HG03060 (cell line): Measurements from ENCODE around the gene GRIN1.

ENCODE experiments used
- ATAC-seq: cut with Tn5 transposase; IDR thresholded peaks from one replicate; pipeline ENCODE4 v1.9.1; 2021; ENCODE audit warnings: low read depth, moderate number of reproducible peaks; ENCODE audit not compliant: unreplicated experiment

GRIN1 gene

DNA sequence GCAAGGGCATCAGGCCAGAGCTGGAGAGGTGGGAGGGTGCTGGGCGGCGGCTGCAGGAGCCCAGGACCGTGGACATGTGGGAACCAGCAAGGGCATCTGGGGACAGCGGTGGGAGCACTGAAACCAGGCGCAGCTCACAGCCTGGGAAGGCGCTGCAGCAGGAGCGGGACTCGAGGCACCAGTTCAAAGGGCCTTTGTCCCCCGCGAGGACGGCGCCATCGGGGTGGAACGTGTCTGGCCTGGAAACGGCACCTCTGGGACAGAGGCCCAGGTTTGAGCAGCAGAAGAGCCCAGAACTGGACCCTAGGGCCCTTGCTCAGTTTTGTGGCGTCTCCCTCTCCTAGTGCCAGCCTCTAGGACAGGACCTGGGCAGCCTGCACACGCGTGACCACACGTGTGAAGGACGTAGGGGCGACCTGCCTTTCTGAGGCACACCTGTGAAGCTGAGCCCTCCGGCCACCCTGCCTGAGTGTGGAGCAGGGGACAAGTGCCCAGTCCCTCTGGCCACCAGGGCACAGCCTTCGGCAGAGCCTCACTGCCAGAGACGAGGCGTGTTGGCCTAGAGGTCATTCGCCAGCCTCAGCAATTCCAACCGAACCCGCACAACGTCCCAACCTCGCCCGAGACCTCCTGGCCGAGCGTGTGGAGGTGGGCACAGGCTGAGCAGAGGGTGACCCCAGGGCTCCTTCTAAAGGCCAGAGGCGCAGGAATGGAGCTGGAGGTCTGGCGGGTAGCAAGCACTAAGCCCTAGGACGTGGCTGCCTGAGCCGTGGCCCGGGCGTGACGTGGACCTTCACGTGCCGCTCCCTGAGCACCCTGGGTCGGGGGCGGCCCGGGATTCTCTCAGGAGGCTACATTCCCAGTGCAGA, 35.1 kb downstream of the GRIN1 start:
- ATAC-seq = no peak

DNA sequence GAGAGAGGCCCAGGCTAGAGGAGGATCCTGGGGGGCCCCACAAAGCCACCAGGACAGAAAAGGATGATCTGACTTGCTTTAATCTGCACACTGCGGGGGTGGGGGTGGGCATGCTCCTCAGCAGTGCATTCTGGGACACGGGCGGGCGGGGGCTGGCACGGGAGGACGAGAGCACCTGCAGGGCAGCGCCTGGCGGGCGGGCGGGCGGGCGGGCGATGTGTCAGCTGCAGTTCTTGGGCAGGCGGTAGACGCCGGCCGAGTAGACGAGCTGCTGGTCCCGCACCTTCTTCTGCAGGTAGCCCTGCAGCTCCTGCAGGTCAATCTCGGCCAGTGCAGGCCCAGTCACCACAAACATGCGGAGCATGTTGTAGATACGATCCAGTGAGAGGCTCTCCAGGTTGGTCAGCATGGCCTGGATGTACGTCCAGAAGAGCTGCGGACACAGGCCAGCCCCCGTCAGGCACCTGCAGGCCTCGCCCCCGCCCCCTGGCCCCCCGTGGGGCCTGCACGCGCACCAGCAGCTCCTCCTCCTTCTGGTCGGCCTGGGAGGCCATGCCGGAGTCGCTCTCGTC, 35.9 kb downstream of the GRIN1 start:
- no peak for ATAC-seq

DNA sequence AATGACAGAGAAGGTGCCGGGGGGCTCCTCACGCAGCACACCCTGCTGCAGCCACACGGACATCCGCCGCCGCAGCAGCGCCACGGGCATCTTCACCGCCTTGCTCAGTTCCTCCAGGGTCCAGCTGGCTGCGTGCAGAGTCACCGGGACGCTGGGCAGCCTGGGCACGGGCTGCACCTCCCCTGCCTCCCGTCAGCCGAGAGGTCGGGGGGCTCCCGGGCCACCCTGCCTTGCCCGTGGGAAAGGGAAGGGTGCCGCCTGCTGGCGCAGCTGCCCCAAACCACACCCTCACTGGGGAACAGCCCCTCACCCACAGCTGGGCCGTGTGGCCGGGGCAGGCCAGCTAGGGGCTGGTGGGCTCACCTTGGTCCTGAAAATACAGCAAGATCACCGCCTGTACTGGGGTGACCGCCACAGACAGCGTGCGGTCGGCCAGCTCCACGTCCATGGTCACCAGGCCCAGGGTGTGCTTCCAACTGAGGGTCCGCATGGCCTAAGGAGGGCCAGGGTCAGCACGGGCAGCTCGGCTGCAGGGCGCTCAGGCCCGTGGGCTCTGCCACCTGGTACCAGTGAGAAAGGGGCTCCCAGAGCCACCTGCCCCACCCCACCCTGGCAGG, 36.5 kb downstream of the GRIN1 start:
- no peak for ATAC-seq

DNA sequence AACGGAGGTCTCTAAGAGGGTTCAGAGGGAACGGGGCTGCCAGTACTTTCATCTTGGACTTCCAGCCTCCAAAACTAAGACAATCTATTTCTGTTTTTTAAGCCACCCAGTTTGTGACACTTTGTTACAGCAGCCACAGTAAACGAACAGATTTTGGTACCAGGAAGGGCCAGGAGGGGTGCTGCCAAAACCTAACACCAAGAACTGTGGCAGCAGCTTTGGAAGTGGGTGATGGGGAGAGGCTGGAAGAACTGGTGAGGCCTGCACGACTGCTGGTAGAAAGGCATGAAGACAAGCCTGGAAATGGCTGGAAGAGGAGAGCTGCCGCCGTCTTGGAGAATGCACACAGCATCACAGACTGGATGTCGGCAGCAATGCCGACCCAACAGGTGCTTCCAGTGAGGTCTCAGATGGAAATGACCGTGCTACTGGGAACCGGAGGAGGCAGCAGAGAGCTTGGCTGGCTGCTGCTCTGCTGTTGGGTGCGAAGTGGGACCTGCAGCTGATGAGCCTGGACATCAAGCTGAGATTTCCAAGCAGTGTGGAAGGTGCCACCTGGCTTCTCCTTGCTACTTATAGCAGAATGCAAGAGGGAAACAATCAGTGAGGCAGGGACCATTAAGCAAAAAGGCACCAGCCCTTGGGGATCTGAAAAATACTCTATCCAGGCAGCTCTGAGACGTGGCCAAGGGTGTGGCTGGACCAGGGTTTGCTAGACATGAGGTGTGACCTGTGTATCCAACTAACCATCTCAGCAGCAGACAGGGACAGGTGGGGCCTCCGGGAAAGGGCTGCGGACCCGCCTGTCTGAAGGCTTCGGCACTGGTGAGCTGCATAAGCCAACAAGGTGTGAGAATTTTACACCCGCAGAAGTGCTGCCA, 37.6 kb downstream of the GRIN1 start:
- ATAC-seq = no peak

DNA sequence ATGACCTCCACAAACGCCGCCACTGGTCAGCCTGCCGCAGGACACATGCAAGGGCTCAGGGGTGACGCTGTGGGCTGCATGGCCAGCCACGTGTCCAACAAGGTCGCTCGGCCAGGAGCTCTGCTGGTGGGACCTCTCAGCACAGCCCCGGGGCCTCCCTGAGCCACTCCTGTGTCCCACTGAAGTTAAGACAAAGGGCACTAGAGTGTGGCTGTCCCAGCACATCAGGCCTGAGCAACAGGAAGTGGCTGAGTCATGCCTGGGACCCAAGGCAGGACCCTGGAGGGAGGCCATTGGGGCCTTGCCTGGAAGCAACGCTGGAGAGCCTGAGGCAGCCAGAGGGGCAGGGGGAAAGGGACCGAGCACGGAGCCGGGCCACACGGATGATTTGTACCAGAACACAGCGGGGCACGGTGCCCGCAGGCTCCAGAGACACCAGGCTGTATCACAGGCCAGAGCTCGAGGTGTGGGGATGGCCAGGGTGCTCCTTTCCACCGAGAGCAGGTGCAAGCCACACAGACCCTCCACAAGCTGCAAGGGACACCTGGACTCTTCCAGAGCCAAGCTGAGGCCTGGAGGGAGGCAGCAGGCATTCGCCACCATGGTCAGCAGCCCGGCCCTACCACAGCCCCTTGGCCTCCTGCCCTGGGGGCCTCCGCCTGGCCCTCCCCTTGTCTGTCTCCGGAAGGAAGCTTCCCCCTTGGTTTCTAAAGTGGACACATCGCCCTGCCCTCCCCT, 39.4 kb downstream of the GRIN1 start:
- ATAC-seq = no peak

DNA sequence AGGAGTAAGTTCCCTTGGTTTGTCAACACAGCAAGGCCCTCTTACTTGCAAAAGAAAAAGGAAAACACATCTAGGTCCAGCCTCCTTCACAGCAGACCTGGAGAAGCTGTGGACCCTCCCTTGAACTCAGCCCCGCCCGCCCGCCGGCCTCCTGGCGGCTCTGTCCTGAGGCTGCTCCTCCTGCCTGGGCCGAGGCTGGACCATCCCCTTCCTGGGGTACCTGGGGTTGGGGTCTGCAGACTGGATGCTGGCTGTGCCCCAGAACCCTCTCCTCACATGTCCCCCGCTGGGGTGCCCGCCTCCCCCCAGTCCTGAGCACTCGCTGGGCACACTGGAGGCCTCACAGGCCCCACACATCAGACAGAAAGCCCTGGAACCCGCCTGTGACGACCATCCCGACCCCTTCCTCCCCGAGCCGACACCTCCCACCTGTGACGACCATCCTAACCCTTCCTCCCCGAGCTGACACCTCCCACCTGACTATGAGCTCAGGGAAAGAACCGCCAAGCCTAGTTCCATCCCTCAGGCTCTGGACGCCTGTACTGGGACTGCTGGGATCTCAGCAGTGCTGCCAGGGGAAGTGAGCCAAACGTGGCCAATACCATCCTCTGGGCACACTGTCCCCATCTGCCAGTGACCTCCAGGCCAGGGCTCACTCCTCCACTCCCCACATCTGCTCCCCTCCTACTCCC, 40.1 kb downstream of the GRIN1 start:
- ATAC-seq = no peak

DNA sequence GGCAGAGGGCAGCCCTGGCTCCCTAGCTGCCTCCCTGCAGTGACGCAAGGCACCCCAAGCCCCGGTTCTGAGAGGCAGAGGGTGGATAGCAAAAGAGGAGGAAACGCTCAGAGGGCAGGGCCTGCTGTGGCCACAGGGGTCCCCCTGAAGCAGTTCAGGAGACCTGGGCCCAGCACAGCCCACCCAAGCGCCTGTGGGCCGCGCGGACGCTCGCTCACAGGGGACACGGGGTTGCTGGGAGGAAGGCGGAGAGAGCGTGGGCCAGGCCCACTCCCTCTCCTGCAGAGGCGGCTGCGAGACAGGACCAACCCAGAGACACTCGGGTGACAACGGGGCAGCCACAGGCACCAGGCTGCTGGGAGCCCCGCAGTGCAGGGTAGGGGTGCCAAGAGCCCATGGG, 40.8 kb downstream of the GRIN1 start:
- no peak for ATAC-seq

DNA sequence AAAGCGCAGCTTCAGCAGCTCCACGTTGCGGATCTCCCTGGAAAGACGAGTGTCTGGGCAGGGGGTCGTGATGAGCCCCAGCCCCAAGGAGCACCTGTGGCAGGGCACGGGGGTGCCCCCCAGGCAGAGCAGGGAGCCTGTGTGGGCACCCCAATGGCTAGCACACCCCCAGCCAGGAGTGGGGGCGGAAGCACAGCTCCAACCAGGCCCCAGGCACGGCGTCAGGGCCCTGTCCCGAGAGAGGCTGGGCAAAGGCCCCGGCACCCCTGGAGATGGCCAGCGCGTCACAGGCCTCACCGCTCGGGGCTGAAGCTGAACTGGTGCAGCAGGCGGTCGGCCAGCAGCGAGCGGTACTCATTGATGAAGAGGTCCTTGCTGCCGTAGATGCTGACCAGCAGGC, 41.5 kb downstream of the GRIN1 start:
- no peak for ATAC-seq

DNA sequence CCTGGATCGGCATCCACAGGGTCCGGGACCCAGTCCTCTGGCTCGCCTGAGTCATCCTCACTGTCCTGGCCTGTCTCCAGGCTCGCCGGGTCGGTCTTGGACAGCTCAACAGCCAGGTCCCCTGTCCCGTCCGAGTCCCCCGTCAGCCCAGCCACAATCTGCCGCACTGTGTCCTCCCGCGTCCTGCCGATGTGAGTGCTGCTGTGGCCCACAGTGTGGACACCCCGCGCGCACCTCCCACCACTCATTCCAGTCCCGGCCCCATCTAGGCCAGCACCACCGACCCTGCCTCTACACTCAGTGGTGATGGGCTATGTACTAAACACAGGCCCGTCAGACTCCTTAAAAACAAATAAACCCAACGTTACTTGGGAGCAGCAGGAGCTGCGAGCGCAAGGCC, 42.7 kb downstream of the GRIN1 start:
- no peak for ATAC-seq

DNA sequence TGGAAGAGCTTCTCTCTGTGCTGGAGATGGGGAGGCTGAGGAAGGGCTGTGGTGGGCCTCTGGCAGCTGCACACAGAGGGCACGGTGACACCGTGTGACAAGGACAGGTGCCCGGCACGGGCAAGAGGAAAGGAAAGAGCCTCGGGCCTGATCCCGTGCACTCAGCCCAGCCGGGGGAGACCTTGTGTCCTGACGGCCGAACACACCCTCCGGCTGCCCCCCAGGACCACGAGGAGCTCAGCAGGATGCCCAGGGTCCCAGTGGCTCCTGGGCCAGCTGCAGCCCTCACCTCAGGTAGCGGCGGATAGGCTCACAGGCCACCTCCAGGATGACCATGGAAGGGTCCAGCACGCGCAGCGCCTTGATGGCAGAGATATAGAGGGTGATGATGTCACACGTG, 43.9 kb downstream of the GRIN1 start:
- no peak for ATAC-seq

DNA sequence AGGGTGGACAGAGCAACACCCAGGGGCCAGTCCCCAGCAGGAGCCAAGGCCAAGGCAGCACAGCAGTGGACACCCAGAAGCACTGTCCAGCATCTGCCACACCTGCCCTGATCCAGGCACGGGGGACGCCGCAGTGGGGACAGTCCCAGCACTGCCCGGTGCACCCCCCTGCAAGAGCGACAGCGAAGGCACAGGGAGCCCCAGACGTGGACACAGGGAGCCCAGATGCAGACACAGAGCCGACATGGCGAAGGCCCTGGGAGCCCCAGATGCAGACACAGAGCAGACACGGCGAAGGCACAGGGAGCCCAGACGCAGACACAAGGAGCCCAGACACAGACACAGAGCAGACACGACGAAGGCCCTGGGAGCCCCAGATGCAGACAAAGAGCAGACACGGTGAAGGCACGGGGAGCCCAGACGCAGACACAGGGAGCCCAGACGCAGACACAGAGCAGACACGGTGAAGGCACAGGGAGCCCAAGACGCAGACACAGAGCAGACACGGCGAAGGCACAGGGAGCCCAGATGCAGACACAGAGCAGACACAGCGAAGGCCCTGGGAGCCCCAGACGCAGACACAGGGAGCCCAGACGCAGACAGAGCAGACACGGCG, 45.1 kb downstream of the GRIN1 start:
- no peak for ATAC-seq

DNA sequence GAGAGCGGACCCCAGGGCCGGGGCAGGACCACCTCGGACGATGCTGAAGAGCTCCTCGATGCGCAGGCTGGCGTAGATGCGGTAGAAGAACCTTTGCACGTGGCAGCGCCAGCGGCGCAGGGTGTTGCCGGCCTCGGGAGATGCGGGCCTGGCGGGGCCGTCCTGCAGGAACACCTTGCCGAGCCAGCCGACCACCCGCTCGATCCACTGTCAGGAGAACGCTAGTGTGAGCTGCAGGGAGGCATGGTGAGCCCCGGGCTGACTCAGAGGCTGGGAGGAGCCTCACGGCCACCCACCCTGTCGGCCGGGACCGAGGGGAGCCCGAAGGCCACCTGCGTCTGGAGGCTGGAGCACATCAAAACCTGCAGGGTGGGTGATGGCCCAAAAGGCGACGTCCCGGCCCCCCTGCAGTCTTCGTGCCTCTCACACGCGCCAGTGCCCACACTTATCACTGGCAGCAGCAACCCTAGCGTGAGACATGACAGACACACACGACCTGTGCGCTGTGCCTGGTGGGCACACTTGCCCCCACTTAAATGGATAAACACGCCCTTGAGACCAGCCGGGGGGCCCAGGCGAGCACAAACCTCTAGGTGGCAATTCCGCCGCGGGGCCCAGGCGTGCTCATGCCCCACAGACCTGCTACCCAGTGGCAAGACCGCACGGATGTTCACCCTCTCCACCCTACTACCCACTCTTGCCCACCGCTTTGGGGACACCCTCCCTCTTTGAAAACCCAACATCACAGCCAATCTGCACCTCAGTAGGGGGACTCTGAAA, 46.1 kb downstream of the GRIN1 start:
- no peak for ATAC-seq

DNA sequence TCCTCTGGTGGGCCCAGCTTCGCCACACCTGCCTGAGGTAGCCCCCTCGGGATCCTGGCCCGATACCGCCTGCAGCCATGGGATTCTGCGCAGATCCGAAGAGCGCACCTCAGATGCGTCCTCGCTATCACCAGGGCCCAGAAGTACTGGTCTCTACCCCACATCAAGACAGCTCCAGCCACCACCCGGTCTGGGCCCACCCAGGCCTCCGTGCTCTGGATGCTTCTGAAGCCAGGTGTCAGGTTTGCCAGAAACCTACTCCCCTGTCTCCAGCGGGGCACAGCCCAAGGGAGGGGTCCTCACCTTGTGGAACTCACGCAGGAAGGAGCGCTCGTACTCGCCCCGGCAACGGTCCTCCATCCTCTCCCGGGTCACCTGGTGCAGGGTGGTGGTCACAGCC, 47.0 kb downstream of the GRIN1 start:
- no peak for ATAC-seq

DNA sequence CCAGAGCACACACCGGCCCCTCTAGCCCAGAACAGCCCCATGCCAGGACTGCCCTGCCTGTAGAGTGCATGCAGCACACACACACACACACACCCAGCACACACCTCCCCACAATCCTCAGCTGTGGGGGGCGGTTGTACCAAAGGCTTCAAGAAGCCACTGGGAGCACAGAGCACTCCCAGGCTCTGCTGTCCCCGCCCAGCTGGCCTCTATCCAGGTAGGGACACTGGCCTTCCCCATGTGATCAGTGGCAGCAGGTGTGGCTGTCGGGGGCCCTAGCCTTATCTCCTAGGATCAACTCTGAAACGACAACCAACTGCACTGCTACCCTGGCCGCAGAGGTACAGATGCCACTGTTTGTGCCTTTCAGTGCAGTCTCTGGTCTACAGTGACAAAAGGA, 47.4 kb downstream of the GRIN1 start:
- no peak for ATAC-seq

DNA sequence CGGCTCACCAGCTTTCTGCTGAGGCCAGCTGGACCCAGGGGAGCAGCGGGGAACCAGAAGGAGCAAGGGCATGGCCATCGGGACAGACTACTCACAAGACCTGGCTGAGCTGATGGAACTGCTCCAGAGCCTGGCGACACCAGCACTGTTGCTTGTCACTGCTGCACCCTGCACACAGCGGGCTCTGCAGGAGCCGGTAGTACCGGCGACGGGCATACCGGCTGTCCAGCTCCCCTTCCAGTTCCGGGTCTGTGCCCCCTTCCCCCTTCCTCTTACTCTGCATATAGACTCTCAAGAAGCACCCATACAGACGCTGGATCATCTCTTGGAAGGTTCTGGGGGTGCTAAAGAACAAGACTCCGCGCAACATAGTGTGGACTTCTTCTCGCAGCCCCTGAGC, 48.4 kb downstream of the GRIN1 start:
- no peak for ATAC-seq

DNA sequence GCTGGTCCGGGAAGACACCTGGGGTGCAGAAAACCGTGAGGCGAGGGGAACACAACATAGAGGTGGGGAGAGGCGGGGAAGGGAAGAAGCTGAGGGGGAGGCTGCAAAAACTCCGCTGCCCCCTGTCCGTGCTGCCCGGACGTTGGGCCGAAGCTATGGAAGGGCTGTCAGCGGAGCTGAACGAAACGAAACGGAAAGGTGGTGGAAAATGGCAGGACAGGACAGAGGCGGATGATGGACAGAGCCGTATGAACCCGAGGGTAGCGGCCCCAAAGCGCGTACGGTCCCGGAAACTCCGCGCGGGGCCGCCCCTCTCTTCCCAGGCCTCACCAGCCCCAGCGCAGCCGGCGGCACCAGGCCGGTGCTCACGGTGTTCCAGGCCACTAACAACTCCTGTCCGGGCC, 49.1 kb downstream of the GRIN1 start:
- no peak for ATAC-seq

DNA sequence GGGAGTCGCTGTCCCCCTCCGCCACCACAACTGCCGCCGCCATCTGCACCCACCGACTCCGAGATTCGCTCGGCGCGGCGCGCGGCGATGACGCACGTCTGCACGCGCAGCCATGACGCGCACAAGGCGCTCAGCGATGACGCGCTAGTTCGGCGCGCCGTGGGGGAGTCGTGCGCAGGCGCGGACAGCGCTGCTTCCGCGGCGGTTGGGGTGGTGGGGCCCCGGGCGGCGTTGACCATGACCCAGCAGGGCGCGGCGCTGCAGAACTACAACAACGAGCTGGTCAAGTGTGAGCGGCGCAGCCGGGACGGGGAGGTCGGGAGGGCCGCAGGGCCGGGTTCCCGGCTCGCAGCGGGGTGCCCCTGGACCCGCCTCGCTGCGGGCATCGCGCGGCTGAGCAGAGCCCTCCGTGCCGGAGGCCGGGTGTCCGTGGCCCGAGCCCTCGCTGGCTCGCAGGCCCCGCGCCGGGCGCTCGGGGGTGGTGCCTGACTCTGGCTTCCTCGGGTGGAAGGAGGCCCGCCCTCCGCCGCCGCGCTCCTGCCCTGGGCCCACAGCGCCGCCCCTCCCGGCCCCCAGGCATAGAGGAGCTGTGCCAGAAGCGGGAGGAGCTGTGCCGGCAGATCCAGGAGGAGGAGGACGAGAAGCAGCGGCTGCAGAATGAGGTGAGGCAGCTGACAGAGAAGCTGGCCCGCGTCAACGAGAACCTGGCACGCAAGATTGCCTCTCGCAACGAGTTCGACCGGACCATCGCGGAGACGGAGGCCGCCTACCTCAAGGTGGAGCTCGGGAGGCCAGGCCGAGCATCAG, 49.7 kb downstream of the GRIN1 start, which contains the start of the genes ANAPC2 and SSNA1:
TSS of gene ANAPC2 (minus strand) at position 71 of the 807 bp plus-strand sequence. CDS start at position 43, 28 bp downstream.
TSS of gene SSNA1 (plus strand) at position 187 of the 807 bp plus-strand sequence. CDS start at position 238, 51 bp downstream.
- ATAC-seq = peak; percentile 56
